Astrocyte of the spinal cord (primary cell): ENCODE measurements around the gene LRRC66.

Experiments
- DNase-seq: peaks from one replicate; pipeline ENCODE4 v3.0.0; 2011; ENCODE audit warnings: low read depth, low spot score
- H3K4me3 ChIP-seq: 2 replicates; pipeline ENCODE4 v1.5.1; 2011; ENCODE audit warnings: low read depth, mild to moderate bottlenecking, low read length, moderate library complexity
- in situ Hi-C: cut with HindIII; loops from 2 replicates; pipeline ENCODE4 v1.10.0; 2017; ENCODE audit warnings: low sequenced_read_pairs
- TF ChIP-seq, protein P1 (sequence below): IDR thresholded peaks from 2 replicates; pipeline ENCODE4 v1.5.1; 2012; ENCODE audit warnings: low read depth, mild to moderate bottlenecking, low read length, inconsistent platforms

The LRRC66 gene, protein sequence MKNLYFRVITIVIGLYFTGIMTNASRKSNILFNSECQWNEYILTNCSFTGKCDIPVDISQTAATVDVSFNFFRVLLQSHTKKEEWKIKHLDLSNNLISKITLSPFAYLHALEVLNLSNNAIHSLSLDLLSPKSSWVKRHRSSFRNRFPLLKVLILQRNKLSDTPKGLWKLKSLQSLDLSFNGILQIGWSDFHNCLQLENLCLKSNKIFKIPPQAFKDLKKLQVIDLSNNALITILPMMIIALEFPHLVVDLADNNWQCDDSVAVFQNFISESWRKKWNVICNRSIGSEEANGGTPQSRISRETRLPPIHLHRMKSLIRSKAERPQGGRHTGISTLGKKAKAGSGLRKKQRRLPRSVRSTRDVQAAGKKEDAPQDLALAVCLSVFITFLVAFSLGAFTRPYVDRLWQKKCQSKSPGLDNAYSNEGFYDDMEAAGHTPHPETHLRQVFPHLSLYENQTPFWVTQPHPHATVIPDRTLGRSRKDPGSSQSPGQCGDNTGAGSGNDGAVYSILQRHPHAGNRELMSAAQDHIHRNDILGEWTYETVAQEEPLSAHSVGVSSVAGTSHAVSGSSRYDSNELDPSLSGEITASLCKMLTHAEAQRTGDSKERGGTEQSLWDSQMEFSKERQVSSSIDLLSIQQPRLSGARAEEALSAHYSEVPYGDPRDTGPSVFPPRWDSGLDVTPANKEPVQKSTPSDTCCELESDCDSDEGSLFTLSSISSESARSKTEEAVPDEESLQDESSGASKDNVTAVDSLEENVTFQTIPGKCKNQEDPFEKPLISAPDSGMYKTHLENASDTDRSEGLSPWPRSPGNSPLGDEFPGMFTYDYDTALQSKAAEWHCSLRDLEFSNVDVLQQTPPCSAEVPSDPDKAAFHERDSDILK

DNA sequence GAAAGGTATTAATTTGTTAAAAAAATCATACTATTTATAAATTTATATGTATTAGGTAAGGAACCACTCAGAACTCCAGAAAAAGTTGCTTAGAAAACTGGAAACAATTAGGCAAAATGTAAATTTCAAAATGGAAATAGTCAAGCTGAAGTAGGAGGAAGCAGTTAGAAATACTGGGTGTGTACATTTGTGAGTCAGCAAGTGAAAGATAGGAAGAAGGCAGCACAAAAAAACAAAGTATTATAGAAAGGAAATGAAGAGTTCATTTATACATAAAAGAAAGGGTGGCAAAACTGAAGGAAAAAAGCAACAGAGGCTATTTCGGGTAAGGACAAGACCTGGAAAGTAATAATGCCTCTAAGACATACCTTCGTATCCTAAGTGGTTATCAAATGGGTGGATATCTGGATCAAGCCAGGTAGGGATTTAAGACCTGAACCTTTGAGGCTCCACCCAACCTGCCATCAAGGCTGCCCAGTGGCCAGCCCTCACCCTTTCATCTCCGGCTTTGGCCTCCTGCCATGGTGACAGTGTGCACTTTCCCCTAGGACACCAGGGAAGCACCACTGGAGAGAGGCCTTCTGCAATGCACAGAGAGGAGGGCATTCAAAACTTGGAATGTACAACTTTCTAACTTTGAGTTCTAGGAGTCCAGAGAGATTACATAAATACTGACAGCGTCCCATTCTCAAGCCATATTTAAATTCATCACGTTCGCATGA lies at the start of gene LRRC66:
Gene LRRC66 (minus strand): TSS at position 428 of the 722 bp plus-strand sequence. CDS start 2,750 bp downstream, outside the sequence.
- no peak within 1 kb of the TSS for H3K4me3 ChIP-seq
- in situ Hi-C loops, result no loop called here
- TF ChIP-seq, protein P1, sequence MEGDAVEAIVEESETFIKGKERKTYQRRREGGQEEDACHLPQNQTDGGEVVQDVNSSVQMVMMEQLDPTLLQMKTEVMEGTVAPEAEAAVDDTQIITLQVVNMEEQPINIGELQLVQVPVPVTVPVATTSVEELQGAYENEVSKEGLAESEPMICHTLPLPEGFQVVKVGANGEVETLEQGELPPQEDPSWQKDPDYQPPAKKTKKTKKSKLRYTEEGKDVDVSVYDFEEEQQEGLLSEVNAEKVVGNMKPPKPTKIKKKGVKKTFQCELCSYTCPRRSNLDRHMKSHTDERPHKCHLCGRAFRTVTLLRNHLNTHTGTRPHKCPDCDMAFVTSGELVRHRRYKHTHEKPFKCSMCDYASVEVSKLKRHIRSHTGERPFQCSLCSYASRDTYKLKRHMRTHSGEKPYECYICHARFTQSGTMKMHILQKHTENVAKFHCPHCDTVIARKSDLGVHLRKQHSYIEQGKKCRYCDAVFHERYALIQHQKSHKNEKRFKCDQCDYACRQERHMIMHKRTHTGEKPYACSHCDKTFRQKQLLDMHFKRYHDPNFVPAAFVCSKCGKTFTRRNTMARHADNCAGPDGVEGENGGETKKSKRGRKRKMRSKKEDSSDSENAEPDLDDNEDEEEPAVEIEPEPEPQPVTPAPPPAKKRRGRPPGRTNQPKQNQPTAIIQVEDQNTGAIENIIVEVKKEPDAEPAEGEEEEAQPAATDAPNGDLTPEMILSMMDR, result no peak
- DNase-seq, result no peak

DNA sequence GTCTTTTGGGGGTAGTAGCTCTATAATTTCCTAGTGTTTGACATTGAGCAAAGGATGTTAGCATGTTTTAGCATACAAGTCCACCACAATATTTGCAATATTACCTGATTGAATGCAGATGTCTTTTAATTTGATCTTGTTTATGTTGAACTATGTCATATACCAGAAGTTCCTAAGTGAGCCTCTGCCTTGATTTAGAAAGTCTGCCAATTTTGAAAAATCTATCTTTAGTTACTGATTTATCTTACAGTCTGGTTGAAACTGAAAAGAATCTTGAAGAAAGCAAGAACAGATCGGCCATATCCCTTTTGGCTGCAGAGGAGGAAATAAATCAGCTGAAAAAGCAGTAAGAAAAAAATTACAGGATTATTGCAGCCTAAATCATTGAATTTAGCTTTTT lies 49.4 kb upstream of the LRRC66 start:
- no peak overlapping the region for H3K4me3 ChIP-seq
- no peak for DNase-seq
- in situ Hi-C loops, result no loop called here
- TF ChIP-seq, protein P1, result no peak

DNA sequence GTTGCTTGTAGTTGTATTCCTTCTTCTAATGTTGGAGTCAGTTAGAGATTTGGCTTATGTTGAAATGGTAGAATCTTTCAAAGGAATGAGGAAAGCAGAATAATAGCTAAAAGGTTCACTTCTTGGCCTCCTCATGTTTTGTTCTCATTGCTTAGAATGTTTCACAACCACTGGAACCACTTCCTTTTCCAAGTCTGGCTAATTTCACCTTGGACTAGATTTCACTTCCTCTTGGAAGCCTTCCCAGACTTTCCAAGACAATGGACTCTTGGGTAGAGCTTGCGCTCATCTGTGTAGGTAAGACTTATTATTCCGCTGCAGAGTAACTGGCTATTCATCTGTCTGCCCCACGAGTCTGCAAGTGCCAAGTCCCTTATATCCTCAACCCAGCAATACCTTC lies 39.2 kb upstream of the LRRC66 start:
- DNase-seq, result peak; percentile 81
- in situ Hi-C loops, result no loop called here
- no peak overlapping the region for H3K4me3 ChIP-seq
- TF ChIP-seq, protein P1, result no peak

DNA sequence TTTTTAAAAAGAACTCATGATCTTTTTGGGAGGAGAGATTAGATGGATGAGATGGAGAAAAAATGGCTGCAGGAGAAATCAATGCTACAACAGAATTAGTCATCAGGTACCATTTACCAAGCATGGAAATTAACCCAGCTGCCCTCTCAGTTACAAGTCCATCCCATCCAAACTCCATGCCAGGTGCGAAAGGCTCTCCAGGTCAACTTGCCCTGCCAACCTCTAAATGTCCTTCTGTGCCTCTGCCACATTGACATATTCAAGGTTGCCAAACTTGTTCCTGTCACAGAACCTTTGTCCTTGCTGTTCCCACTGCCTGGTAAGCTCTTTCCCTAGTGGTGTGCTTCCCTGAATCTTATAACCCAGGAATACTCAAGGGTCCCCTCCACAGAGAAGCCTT lies 38.1 kb upstream of the LRRC66 start:
- H3K4me3 ChIP-seq, result no peak overlapping the region
- TF ChIP-seq, protein P1, result no peak
- in situ Hi-C loops, result no loop called here
- no peak for DNase-seq

DNA sequence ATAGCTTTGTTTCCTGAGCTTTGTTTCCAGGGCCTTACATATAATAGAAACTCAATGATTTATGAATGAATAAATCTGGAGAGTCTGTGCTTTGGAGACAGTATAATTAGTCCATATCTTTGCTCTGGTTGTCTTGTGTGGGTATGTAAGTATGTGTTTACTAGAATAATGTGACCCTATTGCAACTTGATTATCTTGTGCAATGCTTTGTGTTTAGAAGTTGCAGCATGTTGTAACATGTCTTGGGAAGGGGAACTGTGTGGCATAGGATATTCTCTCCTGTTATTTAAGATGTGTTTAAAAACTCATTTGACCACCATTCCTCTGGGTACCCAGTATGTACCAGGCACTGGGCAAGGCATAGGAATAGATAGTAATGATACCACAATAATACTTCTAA lies 37.0 kb upstream of the LRRC66 start:
- no peak for DNase-seq
- TF ChIP-seq, protein P1, result no peak
- in situ Hi-C loops, result no loop called here
- no peak overlapping the region for H3K4me3 ChIP-seq

DNA sequence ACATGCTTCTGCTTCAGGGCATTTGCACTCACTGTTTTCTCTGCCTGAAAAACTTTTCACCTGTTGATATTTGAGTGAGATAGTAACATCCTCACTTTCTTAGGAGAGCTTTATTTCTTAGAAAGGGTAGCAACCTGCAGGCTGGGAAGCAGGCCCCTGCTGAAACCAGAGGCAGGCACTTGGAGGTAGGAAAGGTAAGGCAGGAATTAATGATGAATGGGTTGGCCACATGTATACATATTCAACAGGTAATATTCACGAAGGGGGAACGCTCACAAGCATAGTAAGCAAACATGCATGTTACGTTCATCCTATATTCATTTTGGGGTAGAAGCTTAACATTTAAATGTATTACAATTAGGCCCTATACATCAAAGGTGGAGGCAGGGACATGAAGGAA lies 34.1 kb upstream of the LRRC66 start:
- TF ChIP-seq, protein P1, result no peak

More for the DNA sequence above, 34.1 kb upstream of the LRRC66 start:
- in situ Hi-C loops, result no loop called here
- H3K4me3 ChIP-seq, result no peak overlapping the region
- no peak for DNase-seq
